ENCODE measurements around the gene RSU1.

GRCh38 chr10:16745061-16745460, 72.2 kb downstream of the RSU1 start:
- TF ChIP-seq CTCF (CRISPR knock-in tag; IDR thresholded peaks at IDR 0.05) (no peak), TCF7 (IDR thresholded peaks at IDR 0.05; ENCODE audit: low read depth) (no peak)
- TF ChIP-seq, protein P1, sequence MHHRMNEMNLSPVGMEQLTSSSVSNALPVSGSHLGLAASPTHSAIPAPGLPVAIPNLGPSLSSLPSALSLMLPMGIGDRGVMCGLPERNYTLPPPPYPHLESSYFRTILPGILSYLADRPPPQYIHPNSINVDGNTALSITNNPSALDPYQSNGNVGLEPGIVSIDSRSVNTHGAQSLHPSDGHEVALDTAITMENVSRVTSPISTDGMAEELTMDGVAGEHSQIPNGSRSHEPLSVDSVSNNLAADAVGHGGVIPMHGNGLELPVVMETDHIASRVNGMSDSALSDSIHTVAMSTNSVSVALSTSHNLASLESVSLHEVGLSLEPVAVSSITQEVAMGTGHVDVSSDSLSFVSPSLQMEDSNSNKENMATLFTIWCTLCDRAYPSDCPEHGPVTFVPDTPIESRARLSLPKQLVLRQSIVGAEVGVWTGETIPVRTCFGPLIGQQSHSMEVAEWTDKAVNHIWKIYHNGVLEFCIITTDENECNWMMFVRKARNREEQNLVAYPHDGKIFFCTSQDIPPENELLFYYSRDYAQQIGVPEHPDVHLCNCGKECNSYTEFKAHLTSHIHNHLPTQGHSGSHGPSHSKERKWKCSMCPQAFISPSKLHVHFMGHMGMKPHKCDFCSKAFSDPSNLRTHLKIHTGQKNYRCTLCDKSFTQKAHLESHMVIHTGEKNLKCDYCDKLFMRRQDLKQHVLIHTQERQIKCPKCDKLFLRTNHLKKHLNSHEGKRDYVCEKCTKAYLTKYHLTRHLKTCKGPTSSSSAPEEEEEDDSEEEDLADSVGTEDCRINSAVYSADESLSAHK (CRISPR knock-in tag; IDR thresholded peaks at IDR 0.05; ENCODE audit: borderline replicate concordance): no peak

Measured in HepG2 (cell line).